ENCODE measurements around the gene SYPL2.
A peak's percentile ranks its signal among the peaks of the same experiment; 100 is the strongest.

The SYPL2 gene

GRCh38 chr1:109498161-109498801 is 31.9 kb downstream of the SYPL2 start:
- no peaks in the 10 kb centered on the region for H3K9me3 ChIP-seq (ENCODE audit: low read length)
- no peak overlapping the region for H3K9ac ChIP-seq (ENCODE audit: low read length)
- no peaks in the 10 kb centered on the region for H3K9me2 ChIP-seq (ENCODE audit: low read depth, low read length)
- peaks cover 17% of the 10 kb centered on the region; the same call in 1 of the 2 replicates for H3K36me3 ChIP-seq (ENCODE audit: insufficient read depth, low read length)
- H3F3A ChIP-seq (ENCODE audit: insufficient read depth, low read length): no peaks in the 10 kb centered on the region
- no peaks in the 10 kb centered on the region for H3K27me3 ChIP-seq (ENCODE audit: insufficient read depth, low read length)
- H2AFZ ChIP-seq (ENCODE audit: low read length): no peak overlapping the region
- H4K20me1 ChIP-seq (ENCODE audit: insufficient read depth, low read length): no peaks in the 10 kb centered on the region
- peaks cover 27% of the 10 kb centered on the region for H3K4me1 ChIP-seq (ENCODE audit: insufficient read depth, low read length, severe bottlenecking)
- no peak overlapping the region for H3K4me3 ChIP-seq (ENCODE audit: low read depth, low read length, poor library complexity, severe bottlenecking)
- no peak overlapping the region for H3K4me2 ChIP-seq (ENCODE audit: low read length)
- no peaks in the 10 kb centered on the region for H3K79me2 ChIP-seq (ENCODE audit: insufficient read depth, low read length)
- H3K27ac ChIP-seq (ENCODE audit: low read depth, low read length, poor library complexity, severe bottlenecking): no peak overlapping the region
- TF ChIP-seq CTCF (IDR thresholded peaks at IDR 0.05; ENCODE audit: low read length) (peak; percentile 48), EZH2 (IDR thresholded peaks at IDR 0.05; ENCODE audit: borderline replicate concordance, low read length) (no peak)

- Histone ChIP-seq H3F3A (ENCODE audit: insufficient read depth, low read length) (no peaks in the 10 kb centered on the region), H2AFZ (ENCODE audit: low read length) (no peak overlapping the region), H3K36me3 (ENCODE audit: insufficient read depth, low read length) (peaks cover 17% of the 10 kb centered on the region; the same call in 1 of the 2 replicates), H3K27ac (ENCODE audit: low read depth, low read length, poor library complexity, severe bottlenecking) (no peak overlapping the region), H3K4me1 (ENCODE audit: insufficient read depth, low read length, severe bottlenecking) (peaks cover 22% of the 10 kb centered on the region), H3K4me3 (ENCODE audit: low read depth, low read length, poor library complexity, severe bottlenecking) (no peak overlapping the region), H4K20me1 (ENCODE audit: insufficient read depth, low read length) (no peaks in the 10 kb centered on the region), H3K9ac (ENCODE audit: low read length) (no peak overlapping the region), H3K27me3 (ENCODE audit: insufficient read depth, low read length) (no peaks in the 10 kb centered on the region), H3K4me2 (ENCODE audit: low read length) (no peak overlapping the region), H3K79me2 (ENCODE audit: insufficient read depth, low read length) (no peaks in the 10 kb centered on the region), H3K9me2 (ENCODE audit: low read depth, low read length) (no peaks in the 10 kb centered on the region), H3K9me3 (ENCODE audit: low read length) (no peaks in the 10 kb centered on the region)
- TF ChIP-seq CTCF (IDR thresholded peaks at IDR 0.05; ENCODE audit: low read length) (no peak), EZH2 (IDR thresholded peaks at IDR 0.05; ENCODE audit: borderline replicate concordance, low read length) (no peak)
Measured at GRCh38 chr1:109499081-109499480, 32.7 kb downstream of the SYPL2 start.

- Histone ChIP-seq H4K20me1 (ENCODE audit: insufficient read depth, low read length) (no peaks in the 10 kb centered on the region), H3K27ac (ENCODE audit: low read depth, low read length, poor library complexity, severe bottlenecking) (no peak overlapping the region), H3K4me3 (ENCODE audit: low read depth, low read length, poor library complexity, severe bottlenecking) (no peak overlapping the region), H3K79me2 (ENCODE audit: insufficient read depth, low read length) (no peaks in the 10 kb centered on the region), H3K4me2 (ENCODE audit: low read length) (no peak overlapping the region), H3K27me3 (ENCODE audit: insufficient read depth, low read length) (no peaks in the 10 kb centered on the region), H3F3A (ENCODE audit: insufficient read depth, low read length) (no peaks in the 10 kb centered on the region), H3K36me3 (ENCODE audit: insufficient read depth, low read length) (peaks cover 17% of the 10 kb centered on the region; the same call in 1 of the 2 replicates), H3K9me3 (ENCODE audit: low read length) (no peaks in the 10 kb centered on the region), H3K9me2 (ENCODE audit: low read depth, low read length) (no peaks in the 10 kb centered on the region), H2AFZ (ENCODE audit: low read length) (no peak overlapping the region), H3K9ac (ENCODE audit: low read length) (no peak overlapping the region), H3K4me1 (ENCODE audit: insufficient read depth, low read length, severe bottlenecking) (peaks cover 16% of the 10 kb centered on the region)
- no peak for TF ChIP-seq EZH2 (IDR thresholded peaks at IDR 0.05; ENCODE audit: borderline replicate concordance, low read length)
- peak; percentile 63 for TF ChIP-seq CTCF (IDR thresholded peaks at IDR 0.05; ENCODE audit: low read length)
Measured at GRCh38 chr1:109499661-109500536, 33.6 kb downstream of the SYPL2 start.
